Measurements from ENCODE around the gene DNAJC21.

Gene DNAJC21

GRCh38 chr5:34891981-34892380, 37.4 kb upstream of the DNAJC21 start:
- no peak overlapping the region for H4K91ac ChIP-seq (ENCODE audit: low read length)
- H3K27me3 ChIP-seq (ENCODE audit: control insufficient read depth in 1 of 2, insufficient read depth in 1 of 2, low read length in 2 of 2) = no peaks in the 10 kb centered on the region
- H3K36me3 ChIP-seq (ENCODE audit: control insufficient read depth in 1 of 2, insufficient read depth in 2 of 2, low read depth in 1 of 2, low read length in 2 of 2) = no peaks in the 10 kb centered on the region
- H3K23ac ChIP-seq (ENCODE audit: low read length in 2 of 2) = no peak overlapping the region
- H3K18ac ChIP-seq (ENCODE audit: low read depth in 1 of 2, low read length in 2 of 2) = no peak overlapping the region
- WGBS = 64% methylated on average over 5 of the region's 5 CpGs
- H3K4me3 ChIP-seq (ENCODE audit: insufficient read depth in 1 of 2, low read depth in 1 of 2, low read length in 2 of 2) = no peak overlapping the region
- H2AK5ac ChIP-seq (ENCODE audit: low read length, severe bottlenecking) = no peak overlapping the region
- H2BK120ac ChIP-seq (ENCODE audit: low read depth, low read length) = no peak overlapping the region
- no peaks in the 10 kb centered on the region for H3K9me3 ChIP-seq (ENCODE audit: control insufficient read depth, low read length)
- H2BK15ac ChIP-seq (ENCODE audit: low read depth, poor library complexity, severe bottlenecking) = no peak overlapping the region
- no peak overlapping the region for H4K8ac ChIP-seq (ENCODE audit: low read length)
- no peak overlapping the region for H3K14ac ChIP-seq (ENCODE audit: low read length in 2 of 2)
- H3K9ac ChIP-seq (ENCODE audit: low read length) = peak overlapping the region; percentile 61
- no peaks in the 10 kb centered on the region for H3K4me1 ChIP-seq (ENCODE audit: control insufficient read depth, insufficient read depth, low read depth, low read length)
- no peak overlapping the region for H2BK5ac ChIP-seq (ENCODE audit: low read depth, low read length, poor library complexity, severe bottlenecking)
- no peak overlapping the region for H2BK12ac ChIP-seq (ENCODE audit: low read length in 2 of 2)
- no peak overlapping the region for H3K4ac ChIP-seq (ENCODE audit: low read depth in 1 of 2, low read length in 2 of 2)
- no peak for DNase-seq
- H2AFZ ChIP-seq (ENCODE audit: low read depth, low read length) = no peak overlapping the region
- H3K79me1 ChIP-seq (replicated peaks; ENCODE audit: low read length, poor library complexity, severe bottlenecking) = no peaks in the 10 kb centered on the region
- no peak overlapping the region for H3K27ac ChIP-seq (ENCODE audit: low read length, poor library complexity, severe bottlenecking)
- H3K4me2 ChIP-seq (ENCODE audit: low read length, poor library complexity, severe bottlenecking) = no peak overlapping the region

GRCh38 chr5:34892414-34892813, 36.9 kb upstream of the DNAJC21 start:
- no peak overlapping the region for H3K27ac ChIP-seq (ENCODE audit: low read length, poor library complexity, severe bottlenecking)
- no peak for DNase-seq
- peak overlapping the region; percentile 50 for H3K9ac ChIP-seq (ENCODE audit: low read length)
- H2AFZ ChIP-seq (ENCODE audit: low read depth, low read length) = no peak overlapping the region
- no peaks in the 10 kb centered on the region for H3K4me1 ChIP-seq (ENCODE audit: control insufficient read depth, insufficient read depth, low read depth, low read length)
- no peak overlapping the region for H2BK120ac ChIP-seq (ENCODE audit: low read depth, low read length)
- H3K23ac ChIP-seq (ENCODE audit: low read length in 2 of 2) = no peak overlapping the region
- no peak overlapping the region for H2BK15ac ChIP-seq (ENCODE audit: low read depth, poor library complexity, severe bottlenecking)
- H3K9me3 ChIP-seq (ENCODE audit: control insufficient read depth, low read length) = no peaks in the 10 kb centered on the region
- no peak overlapping the region for H3K4ac ChIP-seq (ENCODE audit: low read depth in 1 of 2, low read length in 2 of 2)
- H4K91ac ChIP-seq (ENCODE audit: low read length) = no peak overlapping the region
- H2AK5ac ChIP-seq (ENCODE audit: low read length, severe bottlenecking) = no peak overlapping the region
- H3K4me3 ChIP-seq (ENCODE audit: insufficient read depth in 1 of 2, low read depth in 1 of 2, low read length in 2 of 2) = no peak overlapping the region
- no peaks in the 10 kb centered on the region for H3K79me1 ChIP-seq (replicated peaks; ENCODE audit: low read length, poor library complexity, severe bottlenecking)
- H3K27me3 ChIP-seq (ENCODE audit: control insufficient read depth in 1 of 2, insufficient read depth in 1 of 2, low read length in 2 of 2) = no peaks in the 10 kb centered on the region
- no peak overlapping the region for H3K18ac ChIP-seq (ENCODE audit: low read depth in 1 of 2, low read length in 2 of 2)
- H3K14ac ChIP-seq (ENCODE audit: low read length in 2 of 2) = no peak overlapping the region
- no peaks in the 10 kb centered on the region for H3K36me3 ChIP-seq (ENCODE audit: control insufficient read depth in 1 of 2, insufficient read depth in 2 of 2, low read depth in 1 of 2, low read length in 2 of 2)
- H2BK12ac ChIP-seq (ENCODE audit: low read length in 2 of 2) = no peak overlapping the region
- WGBS = 90% methylated on average over 6 of the region's 6 CpGs
- H3K4me2 ChIP-seq (ENCODE audit: low read length, poor library complexity, severe bottlenecking) = no peak overlapping the region
- H2BK5ac ChIP-seq (ENCODE audit: low read depth, low read length, poor library complexity, severe bottlenecking) = no peak overlapping the region
- H4K8ac ChIP-seq (ENCODE audit: low read length) = no peak overlapping the region

- H3K9ac ChIP-seq (ENCODE audit: low read length) = no peak overlapping the region
- H4K8ac ChIP-seq (ENCODE audit: low read length) = no peak overlapping the region
- peaks cover 0 to 6% of the 10 kb centered on the region in 2 experiments for H3K36me3 ChIP-seq (ENCODE audit: control insufficient read depth in 1 of 2, insufficient read depth in 2 of 2, low read depth in 1 of 2, low read length in 2 of 2)
- H2BK15ac ChIP-seq (ENCODE audit: low read depth, poor library complexity, severe bottlenecking) = no peak overlapping the region
- no peak overlapping the region for H3K14ac ChIP-seq (ENCODE audit: low read length in 2 of 2)
- no peak overlapping the region for H2AK5ac ChIP-seq (ENCODE audit: low read length, severe bottlenecking)
- no peak overlapping the region for H4K91ac ChIP-seq (ENCODE audit: low read length)
- no peaks in the 10 kb centered on the region for H3K79me1 ChIP-seq (replicated peaks; ENCODE audit: low read length, poor library complexity, severe bottlenecking)
- H2BK12ac ChIP-seq (ENCODE audit: low read length in 2 of 2) = no peak overlapping the region
- no peak overlapping the region for H3K23ac ChIP-seq (ENCODE audit: low read length in 2 of 2)
- no peak overlapping the region for H2BK120ac ChIP-seq (ENCODE audit: low read depth, low read length)
- no peaks in the 10 kb centered on the region for H3K9me3 ChIP-seq (ENCODE audit: control insufficient read depth, low read length)
- no peak for DNase-seq
- no peak overlapping the region for H3K4me2 ChIP-seq (ENCODE audit: low read length, poor library complexity, severe bottlenecking)
- no CpG with 5 or more reads among the region's 1 CpG for WGBS
- H3K27me3 ChIP-seq (ENCODE audit: control insufficient read depth in 1 of 2, insufficient read depth in 1 of 2, low read length in 2 of 2) = no peaks in the 10 kb centered on the region
- no peak overlapping the region for H3K4ac ChIP-seq (ENCODE audit: low read depth in 1 of 2, low read length in 2 of 2)
- H2AFZ ChIP-seq (ENCODE audit: low read depth, low read length) = no peak overlapping the region
- H3K4me1 ChIP-seq (ENCODE audit: control insufficient read depth, insufficient read depth, low read depth, low read length) = no peaks in the 10 kb centered on the region
- H3K27ac ChIP-seq (ENCODE audit: low read length, poor library complexity, severe bottlenecking) = no peak overlapping the region
- no peak overlapping the region for H2BK5ac ChIP-seq (ENCODE audit: low read depth, low read length, poor library complexity, severe bottlenecking)
- H3K4me3 ChIP-seq (ENCODE audit: insufficient read depth in 1 of 2, low read depth in 1 of 2, low read length in 2 of 2) = no peak overlapping the region
- no peak overlapping the region for H3K18ac ChIP-seq (ENCODE audit: low read depth in 1 of 2, low read length in 2 of 2)
Observed at GRCh38 chr5:34894716-34895115, 34.6 kb upstream of the DNAJC21 start.

- no peak overlapping the region for H3K27ac ChIP-seq (ENCODE audit: low read length, poor library complexity, severe bottlenecking)
- H3K9ac ChIP-seq (ENCODE audit: low read length) = no peak overlapping the region
- WGBS = 96% methylated on average over 1 of the region's 2 CpGs
- H3K4me2 ChIP-seq (ENCODE audit: low read length, poor library complexity, severe bottlenecking) = no peak overlapping the region
- H3K23ac ChIP-seq (ENCODE audit: low read length in 2 of 2) = no peak overlapping the region
- no peaks in the 10 kb centered on the region for H3K9me3 ChIP-seq (ENCODE audit: control insufficient read depth, low read length)
- no peak for DNase-seq
- H2AFZ ChIP-seq (ENCODE audit: low read depth, low read length) = no peak overlapping the region
- H3K4ac ChIP-seq (ENCODE audit: low read depth in 1 of 2, low read length in 2 of 2) = no peak overlapping the region
- H2BK12ac ChIP-seq (ENCODE audit: low read length in 2 of 2) = no peak overlapping the region
- H4K91ac ChIP-seq (ENCODE audit: low read length) = no peak overlapping the region
- H2AK5ac ChIP-seq (ENCODE audit: low read length, severe bottlenecking) = peak overlapping the region; percentile 5
- no peaks in the 10 kb centered on the region for H3K4me1 ChIP-seq (ENCODE audit: control insufficient read depth, insufficient read depth, low read depth, low read length)
- no peak overlapping the region for H3K14ac ChIP-seq (ENCODE audit: low read length in 2 of 2)
- H2BK120ac ChIP-seq (ENCODE audit: low read depth, low read length) = no peak overlapping the region
- no peak overlapping the region for H2BK15ac ChIP-seq (ENCODE audit: low read depth, poor library complexity, severe bottlenecking)
- no peaks in the 10 kb centered on the region for H3K79me1 ChIP-seq (replicated peaks; ENCODE audit: low read length, poor library complexity, severe bottlenecking)
- H3K4me3 ChIP-seq (ENCODE audit: insufficient read depth in 1 of 2, low read depth in 1 of 2, low read length in 2 of 2) = no peak overlapping the region
- H4K8ac ChIP-seq (ENCODE audit: low read length) = no peak overlapping the region
- no peaks in the 10 kb centered on the region for H3K27me3 ChIP-seq (ENCODE audit: control insufficient read depth in 1 of 2, insufficient read depth in 1 of 2, low read length in 2 of 2)
- H3K36me3 ChIP-seq (ENCODE audit: control insufficient read depth in 1 of 2, insufficient read depth in 2 of 2, low read depth in 1 of 2, low read length in 2 of 2) = peaks cover 0 to 6% of the 10 kb centered on the region in 2 experiments
- H3K18ac ChIP-seq (ENCODE audit: low read depth in 1 of 2, low read length in 2 of 2) = no peak overlapping the region
- H2BK5ac ChIP-seq (ENCODE audit: low read depth, low read length, poor library complexity, severe bottlenecking) = no peak overlapping the region
Observed at GRCh38 chr5:34895641-34896419, 33.5 kb upstream of the DNAJC21 start.
